Cardiac septum (tissue), 1 donor: ENCODE measurements around the gene MUC7. TPM values are rescaled to one million over a fixed set of nuclear protein-coding genes. Genes with fewer than 3 reads are reported as not detected.
"Not testable (repeated sequence)": the region's sequence is repeated elsewhere in the genome, so short reads cannot be mapped to it uniquely, and the experiment has no call there.

Source experiments
- DNase-seq: peaks from one replicate; pipeline ENCODE4 v3.0.0-alpha.2; 2020; ENCODE audit warnings: low spot score
- intact Hi-C: fragments of 100-400 bp; cut with DNase I; formaldehyde crosslinking; loops from one replicate; pipeline ENCODE4 v1.14.0; 2022
- long read RNA-seq: library from polyadenylated mRNA; unstranded; transcript quantifications from one replicate; pipeline ENCODE4 v2.0.0, GENCODE V29; 2021
- total RNA-seq: library from RNA; stranded (reverse); fragmentation: NEBNext Ultra II Directional; extraction: Animal tissue kit (Norgen Biotek cat#: 25700); gene quantifications from one replicate; pipeline ENCODE4 v1.2.1, GENCODE V29; 2021
- donor health status: DM: no; HTN: no; CAD: no.

The MUC7 gene
- not detected for total RNA-seq
- long read RNA-seq: 0 reads

GRCh38 chr4:70471897-70472296, at the start of gene MUC7:
TSS of gene MUC7 (plus strand) at chr4:70472197. CDS start at chr4:70474022, 1,825 bp downstream.
- no peak for DNase-seq
- intact Hi-C loops: no loop called here

- DNase-seq: no peak
- intact Hi-C loops: no loop called here
These were observed 46.7 kb upstream of the MUC7 start for GRCh38 chr4:70425306-70425705.

GRCh38 chr4:70426789-70427188, 45.2 kb upstream of the MUC7 start:
- intact Hi-C loops: no loop called here
- DNase-seq: no peak

GRCh38 chr4:70437197-70437596, 34.8 kb upstream of the MUC7 start:
- DNase-seq: no peak
- intact Hi-C loops: no loop called here

- no peak for DNase-seq
- intact Hi-C loops: no loop called here
These were observed 29.5 kb upstream of the MUC7 start for GRCh38 chr4:70442474-70442873.

GRCh38 chr4:70443329-70443728, 28.7 kb upstream of the MUC7 start:
- no peak for DNase-seq
- intact Hi-C loops: no loop called here

- no peak for DNase-seq
- intact Hi-C loops: no loop called here
These were observed 22.8 kb upstream of the MUC7 start for GRCh38 chr4:70449220-70449619.

GRCh38 chr4:70452946-70453345, 19.1 kb upstream of the MUC7 start:
- intact Hi-C loops: no loop called here
- no peak for DNase-seq

GRCh38 chr4:70463335-70463734, 8.7 kb upstream of the MUC7 start:
- no peak for DNase-seq
- intact Hi-C loops: no loop called here

- intact Hi-C loops: no loop called here
These were observed 1.7 kb downstream of the MUC7 start for GRCh38 chr4:70473679-70474078.

GRCh38 chr4:70488748-70489147, 16.8 kb downstream of the MUC7 start:
- no peak for DNase-seq
- intact Hi-C loops: no loop called here

More at GRCh38 chr4:70473679-70474078, 1.7 kb downstream of the MUC7 start:
- no peak for DNase-seq

GRCh38 chr4:70496231-70496630, 24.2 kb downstream of the MUC7 start:
- DNase-seq: no peak
- intact Hi-C loops: no loop called here

- intact Hi-C loops, DNase-seq: not testable (repeated sequence)
These were observed 29.8 kb downstream of the MUC7 start for GRCh38 chr4:70501838-70502237.

GRCh38 chr4:70504733-70505132, 32.7 kb downstream of the MUC7 start:
- DNase-seq: no peak
- intact Hi-C loops: no loop called here

GRCh38 chr4:70505151-70505748, 33.3 kb downstream of the MUC7 start:
- no peak for DNase-seq
- intact Hi-C loops: no loop called here

- intact Hi-C loops: no loop called here
- no peak for DNase-seq
These were observed 36.8 kb downstream of the MUC7 start for GRCh38 chr4:70508801-70509200.

- no peak for DNase-seq
- intact Hi-C loops: no loop called here
These were observed 39.4 kb downstream of the MUC7 start for GRCh38 chr4:70511365-70511764.

GRCh38 chr4:70515367-70516250, 43.6 kb downstream of the MUC7 start:
- intact Hi-C loops: no loop called here
- DNase-seq: no peak

- DNase-seq: no peak
- intact Hi-C loops: no loop called here
These were observed 46.3 kb downstream of the MUC7 start, which contains the start of gene AMTN for GRCh38 chr4:70518269-70518668. TSS of gene AMTN (plus strand) at chr4:70518569. CDS start at chr4:70518778, 209 bp downstream.

GRCh38 chr4:70518716-70519115, 46.7 kb downstream of the MUC7 start:
- DNase-seq: no peak
- intact Hi-C loops: no loop called here

- DNase-seq: no peak
- intact Hi-C loops: no loop called here
These were observed 50.6 kb downstream of the MUC7 start for GRCh38 chr4:70522626-70523025.
